GM18907 (cell line): ENCODE data around the gene RPS16.
A peak's percentile ranks its signal among the peaks of the same experiment; 100 is the strongest.

Source experiments
- ATAC-seq: cut with Tn5 transposase; IDR thresholded peaks from one replicate; pipeline ENCODE4 v1.9.1; 2021; ENCODE audit warnings: mild to moderate bottlenecking, moderate library complexity; ENCODE audit not compliant: unreplicated experiment

The RPS16 gene

GRCh38 chr19:39408392-39409207 lies 27.1 kb downstream of the RPS16 start:
- no peak for ATAC-seq

DNA sequence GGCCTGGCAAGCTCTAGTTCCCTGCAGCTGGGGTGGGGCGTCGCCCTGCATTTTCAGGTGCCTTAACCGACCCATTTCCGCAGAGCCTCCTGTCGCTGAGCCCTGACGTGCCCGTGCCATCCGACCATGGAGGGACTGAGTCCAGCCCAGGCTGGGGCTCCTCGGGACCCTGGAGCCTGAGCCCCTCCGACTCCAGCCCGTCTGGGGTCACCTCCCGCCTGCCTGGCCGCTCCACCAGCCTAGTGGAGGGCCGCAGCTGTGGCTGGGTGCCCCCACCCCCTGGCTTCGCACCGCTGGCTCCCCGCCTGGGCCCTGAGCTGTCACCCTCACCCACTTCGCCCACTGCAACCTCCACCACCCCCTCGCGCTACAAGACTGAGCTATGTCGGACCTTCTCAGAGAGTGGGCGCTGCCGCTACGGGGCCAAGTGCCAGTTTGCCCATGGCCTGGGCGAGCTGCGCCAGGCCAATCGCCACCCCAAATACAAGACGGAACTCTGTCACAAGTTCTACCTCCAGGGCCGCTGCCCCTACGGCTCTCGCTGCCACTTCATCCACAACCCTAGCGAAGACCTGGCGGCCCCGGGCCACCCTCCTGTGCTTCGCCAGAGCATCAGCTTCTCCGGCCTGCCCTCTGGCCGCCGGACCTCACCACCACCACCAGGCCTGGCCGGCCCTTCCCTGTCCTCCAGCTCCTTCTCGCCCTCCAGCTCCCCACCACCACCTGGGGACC lies 27.9 kb downstream of the RPS16 start:
- no peak for ATAC-seq

GRCh38 chr19:39407410-39407659 lies 28.4 kb downstream of the RPS16 start:
- ATAC-seq: no peak

DNA sequence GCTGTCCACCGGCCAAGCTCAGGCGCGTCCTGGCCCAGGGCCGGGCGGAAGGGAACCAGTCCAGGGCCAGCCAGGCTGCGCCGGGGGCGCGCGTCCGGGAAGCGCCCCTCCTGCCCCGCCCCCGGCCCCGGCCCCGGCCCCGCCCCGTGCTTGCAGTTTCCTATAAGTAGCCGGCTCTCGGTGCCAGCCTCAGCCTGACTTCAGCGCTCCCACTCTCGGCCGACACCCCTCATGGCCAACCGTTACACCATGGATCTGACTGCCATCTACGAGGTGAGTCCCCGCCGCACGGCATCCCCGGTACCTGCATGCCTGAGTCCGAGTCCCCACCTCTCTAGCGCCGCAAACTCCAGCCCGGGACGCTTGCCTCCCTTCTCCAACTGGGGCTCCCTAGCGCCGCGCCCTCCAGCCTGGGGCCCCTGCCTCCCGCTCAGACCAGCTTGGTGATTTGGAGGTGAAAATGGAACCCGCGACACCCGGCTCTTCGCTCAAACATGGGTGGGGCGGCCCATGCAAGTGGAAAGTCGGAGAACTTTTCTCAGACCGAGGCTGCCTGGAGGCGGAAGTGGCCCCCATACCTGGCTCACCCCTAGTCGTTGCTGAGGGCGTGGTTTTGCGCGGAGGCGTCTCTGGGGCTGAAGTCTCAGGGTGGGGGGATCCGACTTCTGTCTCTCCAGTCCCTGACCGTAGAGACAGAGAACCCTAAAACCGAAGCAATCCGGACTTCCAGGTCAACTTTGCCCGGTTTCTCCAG lies 28.9 kb downstream of the RPS16 start, which contains the start of gene ZFP36:
ZFP36 (plus strand) TSS at position 192 of the 754 bp plus-strand sequence; CDS start at position 250, 58 bp downstream.
- ATAC-seq: peak; percentile 23

DNA sequence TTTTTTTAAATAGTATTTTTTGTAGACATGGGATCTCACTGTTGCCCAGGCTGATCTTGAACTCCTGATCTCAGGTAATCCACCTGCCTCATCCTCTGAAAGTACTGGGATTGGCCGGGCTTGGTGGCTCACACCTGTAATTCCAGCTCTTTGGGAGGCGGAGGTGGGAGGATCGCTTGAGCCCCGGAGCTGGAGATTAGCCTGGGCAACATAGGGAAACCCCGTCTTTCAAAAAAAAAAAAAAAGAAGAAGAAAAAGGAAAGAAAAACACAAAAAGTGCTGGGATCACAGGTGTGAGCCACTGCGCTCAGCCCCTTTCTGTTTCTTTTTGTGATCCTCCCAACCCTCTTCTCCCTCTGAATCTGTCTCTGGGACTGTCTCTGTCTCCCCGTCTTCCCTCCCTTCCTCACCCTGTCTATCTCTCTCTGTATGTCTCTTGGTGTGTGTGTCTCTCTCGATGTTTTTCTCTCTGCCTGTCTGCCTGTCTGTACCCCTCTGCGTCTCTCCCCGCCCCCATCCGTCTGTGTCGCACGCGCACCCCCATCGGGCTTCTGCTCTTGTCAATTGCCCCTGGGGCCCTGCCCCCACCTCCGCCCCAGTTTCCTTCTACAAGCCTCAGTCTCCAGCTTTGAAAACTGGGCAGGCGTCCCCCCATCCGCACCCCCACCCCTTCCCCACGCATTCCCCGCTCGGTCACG lies 29.6 kb downstream of the RPS16 start:
- ATAC-seq: no peak

- no peak for ATAC-seq
These were observed 30.3 kb downstream of the RPS16 start for GRCh38 chr19:39405261-39405957.

DNA sequence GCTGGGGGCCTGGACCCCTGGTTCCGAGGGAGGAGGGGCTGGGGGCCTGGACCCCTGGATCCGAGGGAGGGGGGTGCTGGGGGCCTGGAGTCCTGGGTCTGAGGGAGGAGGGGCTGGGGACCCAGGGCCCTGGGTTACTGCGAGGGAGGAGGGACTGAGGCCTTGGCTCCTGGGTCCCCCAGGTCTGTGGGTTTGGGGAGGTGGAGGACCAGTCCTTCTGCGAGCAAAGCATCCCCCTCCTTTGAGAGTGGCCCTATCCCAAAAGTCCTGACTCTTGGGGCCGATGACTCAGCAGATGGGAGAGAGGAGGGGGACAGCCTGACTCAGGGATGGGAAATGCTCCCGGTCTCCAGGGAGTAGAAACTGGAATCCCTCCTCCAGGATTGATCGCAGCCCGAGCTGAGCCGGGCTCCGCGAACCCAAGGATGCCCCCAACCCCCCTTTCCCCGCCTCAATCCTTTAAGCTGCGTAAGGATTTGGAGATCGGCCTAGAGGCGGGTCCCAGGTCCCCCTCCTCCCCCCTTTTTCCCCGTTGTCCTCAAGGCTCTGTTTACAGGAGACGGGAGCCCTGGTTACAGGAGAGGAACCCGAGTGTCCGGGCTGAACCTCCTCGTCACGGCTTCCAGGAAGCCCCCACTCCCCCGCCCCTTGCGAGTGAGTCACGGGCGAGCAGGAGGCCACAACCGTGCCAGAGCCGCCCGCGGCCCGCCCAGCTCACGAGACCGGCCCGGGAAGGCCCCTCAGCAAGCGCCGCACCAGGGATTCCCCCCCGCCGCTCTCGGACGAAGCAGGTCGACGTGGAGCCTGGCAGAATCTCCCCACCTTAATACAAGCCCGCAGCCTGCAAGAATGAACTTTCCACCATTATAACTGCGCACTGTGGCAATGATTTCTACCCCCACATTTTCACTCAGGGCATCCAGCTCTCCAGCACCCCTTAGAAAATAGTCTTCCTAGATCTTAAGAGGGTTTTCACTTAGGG lies 32.1 kb downstream of the RPS16 start:
- peak; percentile 30 for ATAC-seq

DNA sequence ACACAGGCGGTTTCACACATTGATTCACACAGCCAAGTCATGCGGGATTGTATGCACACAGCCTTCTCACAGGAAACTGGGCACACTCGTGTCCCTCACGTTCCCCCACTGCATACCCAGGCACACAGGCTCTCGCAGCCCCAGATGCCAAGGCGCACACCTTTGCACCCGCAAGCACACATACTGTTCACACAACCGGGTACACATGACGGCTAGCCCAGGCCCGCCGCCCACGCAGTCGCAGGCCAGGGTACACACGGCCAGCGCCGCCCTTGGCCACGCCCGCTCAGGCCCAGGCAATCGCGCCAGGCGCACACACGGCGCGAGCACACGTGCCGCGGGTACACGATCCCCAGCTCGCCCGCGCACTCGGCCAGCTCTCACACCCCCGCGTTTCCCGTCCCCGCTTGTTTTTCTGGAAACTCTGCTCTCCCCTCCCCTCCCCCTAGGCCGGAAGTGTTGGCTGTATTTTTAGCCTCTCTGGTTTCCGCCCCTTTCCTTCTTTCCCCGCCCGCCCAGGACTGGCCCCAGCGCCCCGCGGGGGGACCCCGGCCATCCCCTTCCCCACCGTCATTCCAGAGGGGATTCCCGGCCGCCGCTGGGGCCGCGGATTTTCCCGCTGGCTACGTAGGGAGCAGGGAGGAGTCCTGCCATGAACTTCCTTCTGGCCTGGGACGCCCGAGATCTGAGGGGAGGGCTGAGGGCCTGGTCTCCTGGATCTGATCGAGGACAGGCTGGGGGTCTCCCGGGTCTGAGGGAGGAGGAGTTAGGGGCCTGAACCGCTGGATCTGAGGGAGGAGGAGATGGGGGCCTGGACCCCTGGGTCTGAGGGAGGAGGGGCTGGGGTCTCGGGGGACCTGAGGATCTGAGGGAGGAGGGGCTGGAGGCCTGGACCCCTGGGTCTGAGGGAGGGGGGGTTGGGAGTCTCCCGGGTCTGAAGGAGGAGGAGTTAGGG lies 33.1 kb downstream of the RPS16 start:
- peak; percentile 35 for ATAC-seq

DNA sequence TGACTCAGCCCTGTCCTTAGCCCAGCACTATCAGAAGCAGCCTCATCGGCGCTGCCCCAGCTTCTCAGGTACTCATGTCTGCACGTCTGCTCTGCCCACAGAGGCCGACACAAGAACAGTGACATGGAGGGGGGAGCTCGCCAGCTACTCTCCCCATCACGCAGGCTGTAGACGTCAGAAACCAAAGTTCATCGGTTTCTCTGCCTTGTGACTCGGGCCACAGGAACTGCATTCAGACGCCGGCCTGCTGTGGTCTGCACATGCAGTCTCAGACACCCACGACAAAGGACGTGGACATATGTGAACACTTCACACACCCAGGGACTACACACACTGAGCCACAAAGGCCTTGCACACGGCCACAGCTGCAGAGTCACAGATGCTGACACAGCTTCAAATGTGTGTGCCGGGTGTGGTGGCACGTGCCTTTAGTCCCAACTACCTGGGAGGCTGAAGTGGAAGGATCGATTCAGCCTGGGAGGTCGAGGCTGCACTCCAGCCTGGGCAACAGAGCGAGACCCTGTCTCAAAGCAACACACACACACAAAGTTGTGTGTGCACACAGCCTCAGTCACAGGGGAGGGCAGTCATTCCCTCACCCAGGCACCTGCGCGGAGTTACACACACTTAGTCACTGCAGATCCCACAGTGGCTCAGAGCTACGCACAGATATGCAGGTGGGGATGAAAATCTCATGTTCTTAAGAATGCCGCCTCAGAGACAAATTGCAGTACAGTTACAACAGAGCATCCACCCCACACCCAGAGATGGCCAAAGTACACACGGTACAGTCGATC lies 34.0 kb downstream of the RPS16 start:
- peak; percentile 29 for ATAC-seq

DNA sequence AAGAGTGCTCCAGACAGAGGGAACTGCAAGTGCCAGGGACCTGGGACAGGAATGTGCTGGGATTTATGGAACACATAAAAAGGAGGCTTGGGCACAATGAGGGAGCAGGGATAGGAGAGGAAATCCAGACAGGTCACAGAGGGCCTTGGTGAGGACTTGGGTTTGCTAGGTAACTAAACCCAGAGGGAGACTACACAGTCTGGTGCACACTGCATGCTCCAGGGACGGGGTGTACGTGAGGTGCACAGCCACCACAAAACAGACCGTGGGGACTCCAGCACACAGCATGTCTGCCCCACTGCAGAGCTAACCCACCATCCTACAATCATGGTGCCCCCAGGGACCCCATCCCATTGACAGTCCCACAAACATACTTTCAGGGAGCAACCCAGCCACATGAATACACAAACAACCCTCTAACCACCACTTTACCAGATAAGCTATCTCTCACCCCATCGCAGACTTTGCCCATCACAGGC lies 34.6 kb downstream of the RPS16 start:
- ATAC-seq: peak; percentile 3

GRCh38 chr19:39400061-39400460 lies 35.7 kb downstream of the RPS16 start:
- no peak for ATAC-seq

- no peak for ATAC-seq
These were observed 36.1 kb downstream of the RPS16 start for GRCh38 chr19:39399668-39400050.

DNA sequence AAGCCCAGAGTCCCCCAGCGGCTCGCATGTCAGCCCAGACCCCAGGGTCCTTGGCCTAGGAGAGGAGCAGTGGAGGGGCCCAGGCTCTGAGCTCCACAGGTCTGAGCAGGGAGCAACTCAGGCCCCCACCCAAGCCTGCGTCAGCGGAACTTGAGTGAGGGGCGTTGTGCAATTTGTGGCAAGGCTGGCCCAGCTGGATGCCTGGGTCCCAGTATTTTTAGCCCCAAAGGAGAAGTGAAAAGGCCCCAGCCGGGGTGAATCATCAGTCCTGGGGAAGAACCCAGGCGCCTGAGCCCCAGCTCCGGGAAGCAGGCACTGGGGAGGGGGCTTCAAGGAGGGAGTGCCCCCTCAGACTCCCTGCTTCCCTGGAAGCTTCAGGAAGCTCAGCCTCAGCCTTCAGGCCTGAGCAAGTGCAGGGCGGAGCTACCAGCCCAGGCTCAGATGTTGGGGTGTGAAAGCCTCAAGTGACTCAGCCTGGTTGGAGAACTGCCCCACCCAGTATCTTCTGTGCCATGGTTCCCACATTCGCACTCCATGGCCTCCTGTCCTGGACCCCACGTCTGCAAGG lies 37.4 kb downstream of the RPS16 start:
- no peak for ATAC-seq

- ATAC-seq: peak; percentile 36
These were observed 38.1 kb downstream of the RPS16 start for GRCh38 chr19:39397360-39398296.

- ATAC-seq: peak; percentile 92
These were observed 44.9 kb downstream of the RPS16 start, which contains the start of the genes MED29 and PAF1 for GRCh38 chr19:39390751-39391437. Gene MED29 (plus strand): TSS chr19:39391378. CDS start chr19:39391423, 45 bp downstream. Gene PAF1 (minus strand): TSS chr19:39391106. CDS start chr19:39390864, 242 bp downstream.
